OCI-LY1 (cell line): Measurements from ENCODE around the gene ITSN1.
"Not testable (repeated sequence)": the region's sequence is repeated elsewhere in the genome, so short reads cannot be mapped to it uniquely, and the experiment has no call there.

Experiments used
- H2AFZ ChIP-seq: fragments of 200-600 bp; sonication (generic), shearing (Covaris generic); 2 replicates; pipeline ENCODE4 v1.6.0; 2014; ENCODE audit warnings: antibody characterized with exemption, mild to moderate bottlenecking, low read length
- H3F3A ChIP-seq: fragments of 200-600 bp; sonication (generic), shearing (Covaris generic); 2 replicates; pipeline ENCODE4 v1.6.0; 2014; ENCODE audit warnings: mild to moderate bottlenecking, antibody characterized with exemption, low read length, moderate library complexity; ENCODE audit not compliant: insufficient read depth
- H3K27ac ChIP-seq: fragments of 200-600 bp; sonication (generic); 2 replicates; pipeline ENCODE4 v1.5.1; 2014; ENCODE audit warnings: low read length, mixed run types, mild to moderate bottlenecking, low read depth; ENCODE audit not compliant: poor library complexity, severe bottlenecking
- H3K27me3 ChIP-seq: fragments of 200-600 bp; sonication (generic); 2 replicates; pipeline ENCODE4 v1.6.0; 2014; ENCODE audit warnings: antibody characterized with exemption, mild to moderate bottlenecking, low read length, moderate library complexity; ENCODE audit not compliant: insufficient read depth
- H3K36me3 ChIP-seq: fragments of 200-600 bp; sonication (generic); 2 replicates; pipeline ENCODE4 v1.6.1; 2014; ENCODE audit warnings: mild to moderate bottlenecking, antibody characterized with exemption, low read length, moderate library complexity, mixed read lengths; ENCODE audit not compliant: insufficient read depth
- H3K4me1 ChIP-seq: fragments of 200-600 bp; sonication (generic); 2 replicates; pipeline ENCODE4 v1.5.1; 2014; ENCODE audit warnings: mild to moderate bottlenecking, low read length, moderate library complexity; ENCODE audit not compliant: insufficient read depth, severe bottlenecking
- H3K4me2 ChIP-seq: fragments of 200-600 bp; sonication (generic), shearing (Covaris generic); 2 replicates; pipeline ENCODE4 v1.6.1; 2014; ENCODE audit warnings: low read length
- H3K4me3 ChIP-seq: fragments of 200-600 bp; sonication (generic); 2 replicates; pipeline ENCODE4 v1.5.1; 2014; ENCODE audit warnings: low read length, low read depth, mild to moderate bottlenecking, mixed read lengths; ENCODE audit not compliant: poor library complexity, severe bottlenecking
- H3K79me2 ChIP-seq: fragments of 200-600 bp; shearing (Covaris generic); 2 replicates; pipeline ENCODE4 v1.6.1; 2016; ENCODE audit warnings: mixed run types, low read length, mixed read lengths; ENCODE audit not compliant: insufficient read depth
- H3K9ac ChIP-seq: fragments of 200-600 bp; sonication (generic), shearing (Covaris generic); 2 replicates; pipeline ENCODE4 v1.6.1; 2014; ENCODE audit warnings: mild to moderate bottlenecking, low read length, mixed read lengths
- H3K9me2 ChIP-seq: fragments of 200-600 bp; sonication (generic), shearing (Covaris generic); 2 replicates; pipeline ENCODE4 v1.6.1; 2014; ENCODE audit warnings: low read depth, mild to moderate bottlenecking, low read length, mixed read lengths
- H3K9me3 ChIP-seq: fragments of 200-600 bp; shearing (Covaris generic); 2 replicates; pipeline ENCODE4 v1.6.1; 2014; ENCODE audit warnings: low read length, mixed read lengths
- H4K20me1 ChIP-seq: fragments of 200-600 bp; sonication (generic), shearing (Covaris generic); 2 replicates; pipeline ENCODE4 v1.6.0; 2016; ENCODE audit warnings: mild to moderate bottlenecking, low read length; ENCODE audit not compliant: insufficient read depth
- EZH2 ChIP-seq: fragments of 200-600 bp; sonication (generic), shearing (Covaris generic); IDR thresholded peaks from 2 replicates; pipeline ENCODE4 v1.8.0; 2017; ENCODE audit warnings: borderline replicate concordance, mixed run types, mild to moderate bottlenecking, antibody characterized with exemption, low read length, moderate library complexity, mixed read lengths
- TF ChIP-seq, protein P1 (sequence below): fragments of 200-600 bp; sonication (generic), shearing (Covaris generic); IDR thresholded peaks from 2 replicates; pipeline ENCODE4 v1.5.1; 2017; ENCODE audit warnings: mild to moderate bottlenecking, antibody characterized with exemption, low read length, moderate library complexity, mixed read lengths

The ITSN1 gene

GRCh38 chr21:33611006-33611744, 31.1 kb upstream of the ITSN1 start:
- no peaks in the 10 kb centered on the region for H3K9me2 ChIP-seq
- H3K27me3 ChIP-seq: no peaks in the 10 kb centered on the region
- no peak overlapping the region for H2AFZ ChIP-seq
- TF ChIP-seq, protein P1, sequence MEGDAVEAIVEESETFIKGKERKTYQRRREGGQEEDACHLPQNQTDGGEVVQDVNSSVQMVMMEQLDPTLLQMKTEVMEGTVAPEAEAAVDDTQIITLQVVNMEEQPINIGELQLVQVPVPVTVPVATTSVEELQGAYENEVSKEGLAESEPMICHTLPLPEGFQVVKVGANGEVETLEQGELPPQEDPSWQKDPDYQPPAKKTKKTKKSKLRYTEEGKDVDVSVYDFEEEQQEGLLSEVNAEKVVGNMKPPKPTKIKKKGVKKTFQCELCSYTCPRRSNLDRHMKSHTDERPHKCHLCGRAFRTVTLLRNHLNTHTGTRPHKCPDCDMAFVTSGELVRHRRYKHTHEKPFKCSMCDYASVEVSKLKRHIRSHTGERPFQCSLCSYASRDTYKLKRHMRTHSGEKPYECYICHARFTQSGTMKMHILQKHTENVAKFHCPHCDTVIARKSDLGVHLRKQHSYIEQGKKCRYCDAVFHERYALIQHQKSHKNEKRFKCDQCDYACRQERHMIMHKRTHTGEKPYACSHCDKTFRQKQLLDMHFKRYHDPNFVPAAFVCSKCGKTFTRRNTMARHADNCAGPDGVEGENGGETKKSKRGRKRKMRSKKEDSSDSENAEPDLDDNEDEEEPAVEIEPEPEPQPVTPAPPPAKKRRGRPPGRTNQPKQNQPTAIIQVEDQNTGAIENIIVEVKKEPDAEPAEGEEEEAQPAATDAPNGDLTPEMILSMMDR: no peak
- TF ChIP-seq EZH2: no peak
- no peaks in the 10 kb centered on the region for H3K4me1 ChIP-seq
- no peak overlapping the region for H3K27ac ChIP-seq
- H3K9ac ChIP-seq: no peak overlapping the region
- no peak overlapping the region for H3K4me3 ChIP-seq
- no peak overlapping the region for H3K4me2 ChIP-seq
- H3K79me2 ChIP-seq: no peaks in the 10 kb centered on the region
- no peaks in the 10 kb centered on the region for H3F3A ChIP-seq
- peaks cover 8% of the 10 kb centered on the region; the same call in 1 of the 2 replicates for H3K36me3 ChIP-seq
- H3K9me3 ChIP-seq: no peaks in the 10 kb centered on the region
- H4K20me1 ChIP-seq: no peaks in the 10 kb centered on the region

- H3K4me2 ChIP-seq, H3K27me3 ChIP-seq, H3K79me2 ChIP-seq, H3K9me3 ChIP-seq, H3K4me1 ChIP-seq, H3K27ac ChIP-seq, H3F3A ChIP-seq, H3K9me2 ChIP-seq, H3K4me3 ChIP-seq, H4K20me1 ChIP-seq, H3K9ac ChIP-seq, H2AFZ ChIP-seq: not testable (repeated sequence)
- H3K36me3 ChIP-seq: peaks cover 15% of the 10 kb centered on the region
These were observed 24.7 kb upstream of the ITSN1 start for GRCh38 chr21:33617565-33617964.

- no peaks in the 10 kb centered on the region for H3K9me3 ChIP-seq
These were observed 23.9 kb upstream of the ITSN1 start for GRCh38 chr21:33618407-33618806.

More at GRCh38 chr21:33618407-33618806, 23.9 kb upstream of the ITSN1 start:
- Histone ChIP-seq H3K4me3 (no peak overlapping the region), H3K27ac (no peak overlapping the region), H3K36me3 (peaks cover 12% of the 10 kb centered on the region), H3K4me1 (no peaks in the 10 kb centered on the region), H3K27me3 (no peaks in the 10 kb centered on the region), H3K9ac (no peak overlapping the region), H3F3A (no peaks in the 10 kb centered on the region), H3K79me2 (no peaks in the 10 kb centered on the region), H3K4me2 (no peak overlapping the region), H3K9me2 (no peaks in the 10 kb centered on the region), H2AFZ (no peak overlapping the region), H4K20me1 (no peaks in the 10 kb centered on the region)
- TF ChIP-seq, protein P1: no peak
- no peak for TF ChIP-seq EZH2
